Right ventricle myocardium inferior (tissue), 1 donor: Measurements from ENCODE around the gene TRIM32. TPM values are rescaled to one million over a fixed set of nuclear protein-coding genes. Genes with fewer than 3 reads are reported as not detected.
"Not testable (repeated sequence)": the region's sequence is repeated elsewhere in the genome, so short reads cannot be mapped to it uniquely, and the experiment has no call there.

Experiments used
- ATAC-seq: fragments of 200-7000 bp; cut with Tn5 transposase; one replicate; pipeline ENCODE4 v1.9.1; 2020; ENCODE audit warnings: mild to moderate bottlenecking, moderate library complexity
- DNase-seq: peaks from one replicate; pipeline ENCODE4 v3.0.0; 2021; ENCODE audit errors: missing footprints
- intact Hi-C: fragments of 100-400 bp; cut with DNase I; formaldehyde crosslinking; loops from one replicate; pipeline ENCODE4 v1.11.0; 2022
- total RNA-seq: library from RNA; stranded (reverse); fragmentation: NEBNext Ultra II Directional; extraction: Animal tissue kit (Norgen Biotek cat#: 25700); gene quantifications from one replicate; pipeline ENCODE4 v1.2.1, GENCODE V29; 2021
- donor health status: DM: no; HTN: yes; CAD: no; lungs with severe emphysema.

TRIM32 gene
- total RNA-seq, 1 donor from 2014 or later = 15.6 TPM

DNA sequence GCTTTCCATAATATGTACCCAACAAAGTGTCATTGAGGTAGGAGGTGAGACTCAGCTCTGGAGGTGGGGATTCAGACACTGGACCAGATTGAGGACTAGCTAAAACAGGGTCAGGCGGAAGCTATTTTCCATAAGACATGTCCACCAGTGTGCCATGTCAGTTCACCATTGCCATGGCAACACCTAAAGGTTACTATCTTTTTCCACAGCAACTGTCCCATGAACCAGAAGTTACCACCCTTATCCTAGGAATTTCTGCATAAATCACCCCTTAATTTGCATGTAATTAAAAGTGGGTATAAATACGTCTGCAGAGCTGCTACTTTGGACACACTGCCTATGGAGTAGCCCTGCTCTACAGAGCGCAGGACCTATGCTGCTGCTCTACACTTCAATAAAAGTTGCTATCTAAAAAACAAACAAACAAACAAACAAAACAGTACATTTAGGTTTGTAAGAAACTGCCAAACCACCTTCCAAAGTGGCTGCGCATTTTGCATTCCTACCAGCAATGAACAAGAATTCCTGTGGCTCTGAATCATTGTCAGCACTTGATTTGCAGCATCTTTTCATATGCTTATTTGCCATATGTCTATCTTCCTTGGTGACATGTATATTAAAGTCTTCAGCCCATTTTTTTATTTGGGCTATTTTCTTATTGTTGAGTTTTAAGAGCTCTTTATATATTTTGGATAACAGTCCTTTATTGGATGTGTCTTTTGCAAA, 18.0 kb upstream of the TRIM32 start:
- intact Hi-C loops = no loop called here
- ATAC-seq = no peak
- DNase-seq = no peak

DNA sequence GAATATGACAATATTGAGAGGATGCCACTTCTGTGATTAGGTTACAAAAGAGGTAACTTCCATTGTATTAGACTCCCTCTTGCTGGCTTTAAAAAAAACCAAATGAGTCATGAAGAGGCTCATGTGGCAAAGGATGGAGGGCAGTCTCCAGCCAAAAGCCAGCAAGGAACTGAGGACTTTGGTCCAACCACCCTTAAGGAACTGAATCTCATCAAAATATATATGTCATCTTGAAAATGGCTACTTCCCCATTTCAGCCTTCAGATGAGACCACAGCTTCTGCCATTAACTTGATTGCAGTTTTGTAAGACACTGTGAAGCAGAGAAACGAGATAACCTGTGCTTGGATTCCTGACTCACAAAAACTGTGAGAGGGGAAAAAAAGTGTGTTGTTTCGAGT, 15.5 kb upstream of the TRIM32 start:
- DNase-seq = no peak
- intact Hi-C loops = no loop called here
- no peak for ATAC-seq

DNA sequence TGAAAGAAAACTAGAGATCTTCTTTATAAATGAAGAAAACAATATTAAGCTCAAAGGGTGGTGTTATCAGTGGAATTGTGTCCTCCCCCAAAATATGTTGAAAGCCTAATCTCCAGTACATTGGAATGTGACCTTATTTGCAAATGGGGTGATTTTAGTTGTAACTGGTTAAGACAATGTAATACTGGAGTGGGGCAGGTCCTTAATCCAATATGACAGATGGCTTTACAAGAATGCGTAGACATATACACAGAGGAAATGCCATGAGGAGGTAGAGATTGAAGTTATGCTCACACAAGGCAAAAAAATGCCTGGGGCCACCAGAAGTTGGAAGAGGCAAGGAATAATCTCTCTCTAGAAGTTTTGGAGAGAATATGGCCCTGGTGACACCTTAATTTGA, 13.7 kb upstream of the TRIM32 start:
- ATAC-seq (no peak), DNase-seq (no peak)
- intact Hi-C loops = no loop called here

DNA sequence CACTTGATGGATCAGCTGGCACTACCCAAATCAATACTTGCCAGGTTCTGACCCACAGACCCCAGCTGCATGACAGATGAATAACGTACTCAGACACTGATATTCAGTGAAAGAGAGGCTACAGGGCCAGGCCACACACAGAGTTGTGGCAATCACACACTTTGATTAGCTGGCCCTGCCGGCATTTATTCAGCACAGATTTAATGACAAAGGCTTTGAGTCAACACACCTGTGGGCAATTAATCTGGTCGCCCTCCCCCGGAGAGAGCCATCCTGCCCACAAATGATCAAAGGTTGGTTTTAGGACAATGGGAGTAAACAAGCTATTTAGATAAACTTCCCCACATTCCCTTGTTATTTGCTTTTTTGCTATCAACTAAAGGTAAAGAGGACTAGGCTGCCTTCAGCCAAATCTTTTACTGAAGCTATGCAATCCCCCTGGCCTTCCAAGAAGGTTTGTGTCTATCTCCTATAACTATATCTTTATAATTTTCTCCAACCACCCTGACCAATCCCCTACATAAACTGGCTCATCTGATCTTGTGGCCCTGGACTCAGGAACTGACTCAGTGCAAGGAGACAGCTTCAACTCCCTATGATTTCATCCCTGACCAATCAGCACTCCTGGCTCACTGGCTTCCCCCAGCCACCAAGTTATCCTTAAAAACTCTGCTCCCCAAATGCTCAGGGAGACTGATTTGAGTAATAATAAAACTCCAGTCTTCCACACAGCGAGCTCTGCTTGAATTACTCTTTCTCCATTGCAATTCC, 12.7 kb upstream of the TRIM32 start:
- DNase-seq (no peak), ATAC-seq (no peak)
- intact Hi-C loops = no loop called here

DNA sequence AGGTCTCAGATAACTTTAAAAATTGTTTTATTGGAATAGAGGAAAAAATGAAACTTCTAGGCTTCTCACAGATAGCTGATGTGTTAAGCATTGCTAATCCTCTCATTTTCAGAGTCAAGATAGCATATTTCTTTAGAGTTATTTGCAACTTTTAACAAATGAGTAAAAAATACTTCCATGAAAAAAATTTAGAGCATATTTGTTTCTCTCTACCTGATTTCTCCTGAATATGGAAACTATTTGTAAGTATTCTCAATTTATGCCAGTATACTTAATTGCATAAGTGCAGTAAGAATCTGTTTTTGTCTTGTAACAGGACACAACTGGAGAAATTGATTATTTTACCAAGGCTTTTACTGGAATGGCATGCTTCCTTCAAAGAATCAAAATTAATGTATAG, 3.6 kb upstream of the TRIM32 start:
- intact Hi-C loops = no loop called here
- no peak for ATAC-seq
- DNase-seq = no peak

DNA sequence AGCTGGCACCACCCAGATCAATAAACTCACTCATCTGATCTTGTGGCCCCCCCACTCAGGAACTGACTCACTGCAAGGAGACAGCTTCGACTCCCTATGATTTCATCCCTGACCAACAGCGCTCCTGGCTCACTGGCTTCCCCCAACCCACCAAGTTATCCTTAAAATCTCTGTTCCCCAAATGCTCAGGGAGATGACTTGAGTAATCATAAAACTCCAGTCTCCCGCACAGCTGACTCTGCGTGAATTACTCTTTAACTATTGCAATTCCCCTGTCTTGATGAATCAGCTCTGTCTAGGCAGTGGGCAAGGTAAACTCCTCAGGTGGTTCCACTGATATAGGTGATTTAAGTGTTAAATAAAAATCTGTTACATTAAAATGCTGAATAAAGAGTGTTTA, 1.9 kb upstream of the TRIM32 start:
- DNase-seq = no peak
- no peak for ATAC-seq
- intact Hi-C loops = no loop called here

DNA sequence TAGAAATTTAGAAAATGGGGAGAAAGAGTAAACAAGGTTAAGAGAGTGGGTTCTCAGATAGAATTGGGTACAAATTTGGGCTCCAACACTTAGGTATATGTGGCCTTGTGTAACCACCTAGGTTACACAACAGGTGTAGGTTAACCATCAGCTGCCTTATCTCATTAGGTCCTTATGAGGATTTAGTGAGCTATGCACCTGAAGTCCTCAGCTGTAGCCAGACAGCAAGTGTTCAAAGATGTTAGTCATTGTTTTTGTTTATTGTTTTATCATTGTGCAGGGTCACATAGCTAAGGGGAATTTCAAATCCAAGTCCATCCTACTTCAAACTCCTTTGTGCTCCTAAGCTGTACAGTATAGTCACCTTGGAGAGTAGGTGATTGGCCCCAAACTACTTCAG, 970 bp upstream of the TRIM32 start:
- no peak for ATAC-seq
- intact Hi-C loops = no loop called here

DNA sequence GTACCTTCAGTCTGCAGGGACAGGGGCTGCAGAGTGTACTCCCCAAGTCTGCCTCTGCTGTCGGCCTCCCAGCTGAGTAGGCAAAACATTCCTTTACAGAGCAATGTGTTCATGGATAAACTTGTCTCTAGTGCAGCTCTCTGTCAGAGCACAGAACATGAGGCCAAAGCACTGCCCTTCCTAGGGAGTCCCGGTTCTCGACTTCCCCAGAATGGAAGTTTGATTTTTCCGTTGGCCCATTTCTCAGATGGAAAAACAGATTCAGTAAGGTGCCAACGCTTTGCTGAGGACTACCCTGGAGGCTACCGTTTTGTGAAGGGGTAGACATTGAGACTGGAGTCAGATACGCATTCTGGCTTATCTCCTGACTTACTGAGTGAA, 422 bp upstream of the TRIM32 start:
- intact Hi-C loops = no loop called here
- DNase-seq (no peak), ATAC-seq (peak; percentile 38)

More for the DNA sequence above, 970 bp upstream of the TRIM32 start:
- no peak for DNase-seq

DNA sequence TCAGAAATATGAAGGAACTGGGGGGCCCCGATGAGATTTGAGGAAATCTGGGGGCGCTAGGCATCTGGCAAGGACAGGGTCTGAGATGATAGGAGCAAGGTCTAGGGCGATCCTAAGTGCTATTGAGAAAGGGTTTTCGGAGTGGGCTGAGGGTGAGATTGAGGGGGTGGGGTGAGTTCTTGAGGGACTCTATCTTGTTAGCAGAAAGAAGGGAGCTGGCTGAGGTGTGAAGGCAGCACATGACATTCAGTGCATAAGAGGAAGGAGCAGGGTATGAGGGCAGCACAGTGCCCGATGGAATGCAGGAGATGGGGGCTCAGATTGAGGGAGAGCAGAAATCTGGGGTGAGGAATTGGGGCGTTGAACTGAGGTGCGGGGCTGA, 640 bp downstream of the TRIM32 start:
- DNase-seq = no peak
- ATAC-seq = peak; percentile 2
- intact Hi-C loops = no loop called here

DNA sequence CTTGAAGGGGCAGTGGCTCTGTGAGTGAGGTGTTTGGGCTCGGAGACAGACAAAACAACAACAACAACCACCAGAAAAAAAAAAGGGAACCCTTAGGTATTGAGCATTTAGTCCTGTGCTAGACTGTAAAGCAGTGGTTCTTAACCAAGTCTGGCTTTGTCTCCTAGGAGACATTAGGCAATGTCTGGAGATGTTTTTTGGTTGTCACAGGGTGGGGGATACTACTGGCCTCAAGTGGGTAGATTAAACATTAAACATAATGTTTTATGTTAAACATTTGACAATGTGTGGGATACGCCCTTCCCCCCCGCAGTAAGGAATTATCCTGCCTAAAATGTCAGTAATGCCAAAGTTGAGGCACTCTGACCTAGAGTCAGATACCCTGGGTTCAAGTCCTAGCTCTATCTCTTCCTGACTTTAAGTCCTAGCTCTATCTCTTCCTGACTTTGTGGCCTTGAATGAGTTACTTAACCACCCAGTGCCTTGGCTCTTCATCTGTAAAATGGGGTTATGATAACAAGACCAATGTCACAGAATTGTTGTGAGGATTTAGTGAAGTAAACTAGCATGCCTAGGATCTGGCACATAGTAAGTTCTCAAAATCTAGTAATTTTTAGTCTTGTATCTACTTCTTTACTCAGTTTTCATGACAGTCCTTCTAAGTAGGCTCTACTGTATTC, 1.8 kb downstream of the TRIM32 start:
- DNase-seq = no peak
- intact Hi-C loops = no loop called here
- no peak for ATAC-seq

DNA sequence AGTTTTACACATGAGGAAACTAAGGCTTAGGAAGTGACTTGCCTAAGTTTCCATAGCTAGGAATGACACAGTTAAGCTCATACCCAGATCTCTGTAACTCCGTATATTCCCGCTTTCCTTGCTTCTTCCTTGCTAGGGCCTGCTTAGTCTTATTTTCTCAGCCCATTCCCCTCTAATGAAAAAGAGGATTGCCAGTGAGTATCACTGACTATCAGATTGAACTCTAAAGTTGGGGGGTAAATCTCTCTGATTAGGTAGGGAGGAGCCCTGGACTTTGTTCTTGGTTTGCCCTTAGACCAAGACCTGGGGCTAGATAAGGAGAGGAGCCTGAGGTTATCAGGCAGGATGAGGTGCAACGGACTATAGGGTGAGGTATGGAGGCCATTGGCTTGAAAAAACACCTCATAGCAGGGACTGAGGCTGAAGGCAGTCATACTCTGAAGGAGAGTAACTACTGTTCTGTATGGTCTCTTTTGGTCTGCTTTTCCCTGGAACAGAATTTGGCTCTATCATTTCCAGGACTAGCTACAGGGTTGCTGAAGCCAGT, 2.5 kb downstream of the TRIM32 start:
- intact Hi-C loops = no loop called here
- DNase-seq (no peak), ATAC-seq (no peak)

DNA sequence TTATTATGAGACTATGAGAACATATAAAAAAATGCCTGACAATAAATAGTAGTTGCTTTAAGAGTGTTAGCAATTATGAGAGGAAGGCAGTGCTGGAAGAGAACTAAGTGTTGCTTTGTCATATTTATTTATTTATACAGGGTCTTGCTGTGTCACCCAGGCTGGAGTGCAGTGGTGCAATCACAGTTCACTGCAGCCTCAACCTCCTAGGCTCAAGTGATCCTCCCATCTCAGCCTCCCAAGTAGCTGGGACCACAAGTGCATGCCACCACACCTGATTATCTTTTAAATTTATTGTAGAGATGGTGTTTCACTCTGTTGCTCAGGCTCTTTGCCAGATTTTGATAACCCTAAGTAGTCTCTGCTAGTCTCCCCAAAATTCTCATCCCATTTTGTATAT, 3.7 kb downstream of the TRIM32 start:
- ATAC-seq, DNase-seq, intact Hi-C loops: not testable (repeated sequence)

DNA sequence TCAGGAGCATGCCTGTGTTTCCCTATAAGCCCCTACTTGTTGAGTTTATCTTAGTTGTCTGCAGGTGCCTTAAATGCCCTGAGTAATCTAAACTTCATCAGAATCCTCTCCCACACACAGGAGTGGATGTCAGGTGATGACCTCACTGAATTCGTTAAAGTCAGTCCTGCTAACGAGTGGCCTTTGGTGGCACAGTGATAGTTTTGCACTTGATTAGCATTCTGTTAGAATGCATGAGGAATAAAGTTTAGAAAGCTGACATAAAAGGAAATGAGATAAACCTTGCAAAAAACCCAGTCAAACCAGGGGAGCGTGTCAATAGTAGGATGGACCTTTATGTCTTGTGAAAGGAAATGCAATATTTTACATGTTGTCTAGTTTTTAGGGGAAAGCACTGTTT, 4.5 kb downstream of the TRIM32 start:
- intact Hi-C loops = no loop called here
- ATAC-seq (no peak), DNase-seq (no peak)

DNA sequence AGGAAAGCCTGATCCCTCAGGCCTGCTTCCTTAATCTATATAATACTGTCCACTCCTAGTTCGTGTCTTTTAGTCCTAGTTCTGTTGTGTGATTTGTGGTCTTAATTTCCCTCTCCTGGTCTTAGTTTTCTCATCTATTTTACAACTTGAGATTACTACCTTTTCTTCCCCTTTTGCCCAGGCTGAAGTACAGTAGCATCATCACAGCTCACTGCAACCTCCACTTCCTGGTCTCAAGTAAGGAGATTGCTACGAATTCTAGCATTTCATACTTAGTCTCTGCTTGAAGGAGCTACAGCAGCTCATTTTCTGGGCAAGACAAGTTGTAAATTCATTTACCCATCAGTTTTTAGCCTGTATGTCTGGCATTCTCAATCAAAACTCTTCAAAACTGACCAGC, 5.5 kb downstream of the TRIM32 start:
- intact Hi-C loops = no loop called here

DNA sequence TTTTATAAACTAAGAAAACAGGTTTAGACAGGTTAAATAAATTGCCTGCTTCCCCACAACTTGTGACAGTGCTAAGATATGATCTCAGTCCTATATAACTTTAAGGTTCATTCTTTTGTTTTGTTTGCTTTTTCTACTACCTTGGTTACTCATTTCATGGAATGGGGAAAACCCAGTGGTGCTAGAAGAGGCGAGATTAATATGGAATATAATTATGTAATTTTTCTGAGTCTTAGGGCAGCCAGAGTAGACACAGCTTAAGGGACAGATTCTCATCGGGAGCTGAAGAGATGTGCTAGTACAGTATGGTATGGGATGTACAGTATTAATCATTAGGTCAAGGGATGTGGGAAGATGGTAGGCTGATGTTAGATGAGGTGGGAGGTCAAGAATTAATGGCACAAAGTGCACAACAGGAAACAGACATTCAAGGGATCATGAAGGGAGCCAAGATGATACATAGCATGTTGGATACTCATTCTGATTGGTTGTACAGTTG, 6.2 kb downstream of the TRIM32 start:
- DNase-seq (no peak), ATAC-seq (no peak)
- intact Hi-C loops = no loop called here

More for the DNA sequence above, 5.5 kb downstream of the TRIM32 start:
- ATAC-seq (no peak), DNase-seq (no peak)

DNA sequence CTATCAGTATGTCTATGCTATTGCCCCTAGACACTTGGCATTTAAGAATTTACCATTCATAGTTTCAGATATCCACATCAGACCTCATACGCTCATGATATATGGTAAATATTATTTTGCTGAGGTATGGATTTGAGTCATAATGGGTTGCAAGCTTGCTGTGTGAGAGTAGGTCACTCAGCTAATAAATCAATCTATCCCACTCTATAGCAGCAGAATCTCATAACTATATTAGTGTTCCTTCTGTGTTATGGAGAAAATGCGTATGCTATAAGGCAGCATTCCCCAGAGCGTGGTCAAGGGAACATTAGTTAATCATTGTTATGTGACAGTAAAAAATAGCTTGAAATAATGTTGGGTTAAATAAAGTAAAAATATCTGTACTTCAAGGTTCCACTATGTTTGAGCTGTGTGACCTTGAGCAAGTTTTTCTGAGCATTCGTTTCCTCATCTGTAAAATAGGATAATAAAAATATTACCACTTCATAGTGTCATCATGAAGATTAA, 7.7 kb downstream of the TRIM32 start:
- ATAC-seq (no peak), DNase-seq (no peak)
- intact Hi-C loops = no loop called here

DNA sequence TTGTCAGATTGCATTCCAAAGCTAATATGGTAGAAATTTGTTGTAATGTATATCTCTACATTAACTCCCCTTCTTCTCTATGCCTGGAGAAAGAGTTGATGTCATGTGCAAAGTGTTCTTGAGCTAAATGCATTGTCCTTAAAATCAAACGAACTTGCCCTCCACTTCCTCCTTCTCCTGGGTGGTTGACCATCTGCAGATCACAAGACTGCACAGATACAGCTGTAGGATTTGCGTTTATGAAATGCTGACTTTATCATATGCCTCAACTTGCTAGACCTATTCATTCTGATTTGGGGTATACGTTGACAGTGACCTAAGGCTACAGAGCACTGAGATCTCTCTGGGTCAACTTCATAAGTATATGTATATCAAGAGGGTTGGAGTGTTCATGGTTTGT, 8.3 kb downstream of the TRIM32 start:
- ATAC-seq = no peak

DNA sequence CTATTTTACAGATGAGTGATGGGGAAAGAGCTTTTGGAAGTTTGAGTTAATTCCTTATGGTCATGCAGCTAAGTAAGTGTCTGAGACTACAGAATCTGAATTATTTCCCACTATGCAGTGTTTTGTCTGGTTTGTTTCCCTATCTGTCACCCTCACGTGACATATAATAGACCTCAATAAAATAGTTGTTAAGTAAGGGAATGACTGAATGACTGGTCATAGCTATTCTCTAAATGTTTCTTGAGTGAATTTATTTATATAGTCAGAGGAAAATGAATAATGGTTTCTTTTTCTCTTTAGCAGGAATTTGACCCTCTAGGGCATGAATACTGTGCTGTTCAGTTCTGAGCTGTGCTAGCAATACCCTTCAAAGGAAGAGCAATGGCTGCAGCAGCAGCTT, 10.3 kb downstream of the TRIM32 start:
- no peak for ATAC-seq
- intact Hi-C loops = no loop called here
- no peak for DNase-seq

More for the DNA sequence above, 8.3 kb downstream of the TRIM32 start:
- DNase-seq = no peak
- intact Hi-C loops = no loop called here

DNA sequence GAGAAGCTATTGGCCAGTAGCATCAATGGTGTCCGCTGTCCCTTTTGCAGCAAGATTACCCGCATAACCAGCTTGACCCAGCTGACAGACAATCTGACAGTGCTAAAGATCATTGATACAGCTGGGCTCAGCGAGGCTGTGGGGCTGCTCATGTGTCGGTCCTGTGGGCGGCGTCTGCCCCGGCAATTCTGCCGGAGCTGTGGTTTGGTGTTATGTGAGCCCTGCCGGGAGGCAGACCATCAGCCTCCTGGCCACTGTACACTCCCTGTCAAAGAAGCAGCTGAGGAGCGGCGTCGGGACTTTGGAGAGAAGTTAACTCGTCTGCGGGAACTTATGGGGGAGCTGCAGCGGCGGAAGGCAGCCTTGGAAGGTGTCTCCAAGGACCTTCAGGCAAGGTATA, 10.8 kb downstream of the TRIM32 start:
- ATAC-seq = no peak
- intact Hi-C loops = no loop called here
- no peak for DNase-seq
